ENCODE results near the gene MARCHF2.
"Not testable (repeated sequence)": the region's sequence is repeated elsewhere in the genome, so short reads cannot be mapped to it uniquely, and the experiment has no call there.

MARCHF2 gene

GRCh38 chr19:8412783-8413628, at the start of gene MARCHF2:
TSS of gene MARCHF2 (plus strand) at chr19:8413305. CDS start at chr19:8421841, 8,536 bp downstream.
- peak; percentile 96 for DNase-seq (ENCODE audit: low spot score)

- peak; percentile 37 for DNase-seq (ENCODE audit: low spot score)
Measured at GRCh38 chr19:8363803-8364771, 49.0 kb upstream of the MARCHF2 start, which contains the start of gene ANGPTL4. TSS of gene ANGPTL4 (plus strand) at chr19:8364155. CDS start at chr19:8364322, 167 bp downstream.

- DNase-seq (ENCODE audit: low spot score), result no peak
Measured at GRCh38 chr19:8366121-8366581, 47.0 kb upstream of the MARCHF2 start.

GRCh38 chr19:8366961-8367326, 46.2 kb upstream of the MARCHF2 start:
- no peak for DNase-seq (ENCODE audit: low spot score)

- no peak for DNase-seq (ENCODE audit: low spot score)
Measured at GRCh38 chr19:8367327-8368001, 45.6 kb upstream of the MARCHF2 start.

- DNase-seq (ENCODE audit: low spot score), result no peak
Measured at GRCh38 chr19:8370176-8371010, 42.7 kb upstream of the MARCHF2 start.

GRCh38 chr19:8371011-8371804, 41.9 kb upstream of the MARCHF2 start:
- DNase-seq (ENCODE audit: low spot score), result no peak

- no peak for DNase-seq (ENCODE audit: low spot score)
Measured at GRCh38 chr19:8373867-8374813, 39.0 kb upstream of the MARCHF2 start.

- not testable (repeated sequence) for DNase-seq (ENCODE audit: low spot score)
Measured at GRCh38 chr19:8375766-8376165, 37.3 kb upstream of the MARCHF2 start.

GRCh38 chr19:8376373-8376974, 36.6 kb upstream of the MARCHF2 start:
- not testable (repeated sequence) for DNase-seq (ENCODE audit: low spot score)

GRCh38 chr19:8377598-8377997, 35.5 kb upstream of the MARCHF2 start:
- DNase-seq (ENCODE audit: low spot score), result no peak

- DNase-seq (ENCODE audit: low spot score), result not testable (repeated sequence)
Measured at GRCh38 chr19:8379156-8379891, 33.8 kb upstream of the MARCHF2 start.

GRCh38 chr19:8384569-8384968, 28.5 kb upstream of the MARCHF2 start:
- DNase-seq (ENCODE audit: low spot score), result not testable (repeated sequence)

- DNase-seq (ENCODE audit: low spot score), result not testable (repeated sequence)
Measured at GRCh38 chr19:8385103-8385502, 28.0 kb upstream of the MARCHF2 start.

- DNase-seq (ENCODE audit: low spot score), result not testable (repeated sequence)
Measured at GRCh38 chr19:8385566-8385965, 27.5 kb upstream of the MARCHF2 start.

GRCh38 chr19:8386419-8386818, 26.7 kb upstream of the MARCHF2 start:
- DNase-seq (ENCODE audit: low spot score), result not testable (repeated sequence)

- DNase-seq (ENCODE audit: low spot score), result no peak
Measured at GRCh38 chr19:8386990-8387389, 26.1 kb upstream of the MARCHF2 start.
